IMR-90 (cell line): ENCODE results near the gene CERS1.

Experiments used
- BHLHE40 ChIP-seq: fragments of 150-350 bp; IDR thresholded peaks from 2 replicates; pipeline ENCODE4 v1.6.1; 2016; ENCODE audit warnings: mild to moderate bottlenecking, low read depth, low read length
- CHD1 ChIP-seq: IDR thresholded peaks from 2 replicates; pipeline ENCODE4 v1.6.1; 2012; ENCODE audit warnings: low read depth, low read length, improper control_type of control experiment
- CTCF ChIP-seq: conservative IDR thresholded peaks from 2 replicates; pipeline ENCODE4 v1.5.1; 2012; ENCODE audit warnings: mild to moderate bottlenecking, low read depth, low read length, improper control_type of control experiment
- ELK1 ChIP-seq: fragments of 150-350 bp; IDR thresholded peaks from 2 replicates; pipeline ENCODE4 v1.6.1; 2016; ENCODE audit warnings: low read depth, mild to moderate bottlenecking, low read length, moderate library complexity, borderline replicate concordance
- FOS ChIP-seq: fragments of 150-350 bp; IDR thresholded peaks from 2 replicates; pipeline ENCODE4 v1.6.1; 2016; ENCODE audit warnings: low read depth, low read length
- MAZ ChIP-seq: IDR thresholded peaks from 2 replicates; pipeline ENCODE4 v1.6.1; 2012; ENCODE audit warnings: low read depth, mild to moderate bottlenecking, low read length, improper control_type of control experiment, moderate library complexity, borderline replicate concordance
- MXI1 ChIP-seq: IDR thresholded peaks from 2 replicates; pipeline ENCODE4 v1.6.1; 2012; ENCODE audit warnings: low read depth, mild to moderate bottlenecking, low read length, moderate library complexity, borderline replicate concordance
- POLR2A ChIP-seq: IDR thresholded peaks from 2 replicates; pipeline ENCODE4 v1.6.1; 2012; ENCODE audit warnings: mild to moderate bottlenecking, low read depth, low read length
- RAD21 ChIP-seq: IDR thresholded peaks from 2 replicates; pipeline ENCODE4 v1.6.1; 2012; ENCODE audit warnings: low read length, improper control_type of control experiment
- RCOR1 ChIP-seq: IDR thresholded peaks from 2 replicates; pipeline ENCODE4 v1.6.1; 2012; ENCODE audit warnings: mild to moderate bottlenecking, low read length, improper control_type of control experiment; ENCODE audit not compliant: insufficient replicate concordance
- SMC3 ChIP-seq: fragments of 150-350 bp; IDR thresholded peaks from 2 replicates; pipeline ENCODE4 v1.6.1; 2016; ENCODE audit warnings: low read depth, mild to moderate bottlenecking, antibody characterized with exemption, low read length, moderate library complexity
- USF2 ChIP-seq: fragments of 150-350 bp; IDR thresholded peaks from 2 replicates; pipeline ENCODE4 v1.6.1; 2017; ENCODE audit warnings: mild to moderate bottlenecking, antibody characterized with exemption, low read length, low read depth

- no peak for TF ChIP-seq CTCF
- no peak for TF ChIP-seq BHLHE40
- no peak for TF ChIP-seq RAD21
- TF ChIP-seq ELK1: no peak
- no peak for TF ChIP-seq POLR2A
- TF ChIP-seq FOS: no peak
- no peak for TF ChIP-seq USF2
- no peak for TF ChIP-seq MAZ
- no peak for TF ChIP-seq CHD1
- no peak for TF ChIP-seq RCOR1
- no peak for TF ChIP-seq SMC3
- TF ChIP-seq MXI1: no peak
Measured at GRCh38 chr19:18861917-18862316, 34.0 kb downstream of the CERS1 start.
